Measurements from ENCODE around the gene HM13. TPM values are rescaled to one million over a fixed set of nuclear protein-coding genes. Genes with fewer than 3 reads are reported as not detected.

HM13 gene
- total and polyA plus RNA-seq, 2 donors (not counting 1 experiment from before 2014, with no cell fraction given) = 73.2 to 85.1 TPM

- no peaks in the 10 kb centered on the region for H3K9me3 ChIP-seq (ENCODE audit: control extremely low read depth in 1 of 3, control insufficient read depth in 2 of 3, insufficient read depth in 1 of 3, low read length in 2 of 3)
- no peaks in the 10 kb centered on the region for H3K9me3 Mint-ChIP-seq (ENCODE audit: insufficient read depth)
- peaks cover 10% of the 10 kb centered on the region for H3K4me1 Mint-ChIP-seq
- H3K27me3 Mint-ChIP-seq = no peaks in the 10 kb centered on the region
- no peaks in the 10 kb centered on the region for H3K27me3 ChIP-seq (replicated peaks in 1 of 4; ENCODE audit: control extremely low read depth in 1 of 4, control insufficient read depth in 3 of 4, insufficient read depth in 4 of 4, low read length in 3 of 4)
- no peak for DNase-seq
- peaks cover 0 to 6% of the 10 kb centered on the region in 2 experiments for H3K36me3 ChIP-seq (replicated peaks in 1 of 2; ENCODE audit: control extremely low read depth in 1 of 2, control insufficient read depth in 1 of 2, extremely low read depth in 1 of 2, insufficient read depth in 2 of 2, low read length in 1 of 2)
- peak overlapping the region; percentile 99 for H2AFZ ChIP-seq (ENCODE audit: insufficient read depth, low read depth, low read length, poor library complexity, severe bottlenecking)
- H3K4me3 ChIP-seq (ENCODE audit: control extremely low read depth in 1 of 5, extremely low read depth in 1 of 5, insufficient read depth in 1 of 5, low read depth in 2 of 5, low read length in 4 of 5) = peak overlapping the region; percentile 74 to 91 (median 89)
- H3K4me2 ChIP-seq (replicated peaks; ENCODE audit: low read depth, low read length, poor library complexity, severe bottlenecking) = peak overlapping the region; percentile 88
- H3K79me2 ChIP-seq (ENCODE audit: control insufficient read depth, insufficient read depth, low read length) = peaks cover 57% of the 10 kb centered on the region
- peaks cover 27 to 31% of the 10 kb centered on the region in 2 donors for H3K4me1 ChIP-seq (ENCODE audit: control insufficient read depth in 2 of 2, insufficient read depth in 2 of 2, low read length in 2 of 2)
- no peak for ATAC-seq (ENCODE audit: low read depth)
- H3K9ac ChIP-seq (ENCODE audit: low read length) = peak overlapping the region; percentile 92
- no peak overlapping the region for H3K27ac Mint-ChIP-seq
- ChIA-PET CTCF (interaction anchor here (1.1 kb wide), 1 partner anchor 46 kb away, joined by 3 read pairs; no protein-coding TSS in a partner anchor), POLR2A (no interaction called here)
- WGBS (ENCODE audit: insufficient coverage) = 20% methylated on average over 4 of the region's 4 CpGs
- H3K27ac ChIP-seq (ENCODE audit: low read length in 2 of 2) = peak overlapping the region in 1 of 2 donors; percentile 76
- intact Hi-C loops (cut with micrococcal nuclease) = loop anchor here (2.0 kb wide), 1 partner anchor 90 kb away; the partner anchor contains the start of gene ID1
- no peak overlapping the region for H3K4me3 Mint-ChIP-seq
- TF ChIP-seq CTCF (IDR thresholded peaks at IDR 0.05) (no peak), EZH2 (IDR thresholded peaks at IDR 0.05; ENCODE audit: borderline replicate concordance, insufficient read depth, low read depth, low read length, poor library complexity, severe bottlenecking) (no peak)
- H4K20me1 ChIP-seq (ENCODE audit: control insufficient read depth, insufficient read depth, low read length, poor library complexity, severe bottlenecking) = peaks cover 52% of the 10 kb centered on the region
Measured at GRCh38 chr20:31515072-31515774, 981 bp downstream of the HM13 start.

- CTCF ChIA-PET = interaction anchor here (1.1 kb wide), 1 partner anchor 45 kb away, joined by 3 read pairs; no protein-coding TSS in a partner anchor
- DNase-seq = no peak
- Histone ChIP-seq H3K27ac (ENCODE audit: low read length in 2 of 2) (no peak overlapping the region), H3K9ac (ENCODE audit: low read length) (peak overlapping the region; percentile 92), H4K20me1 (ENCODE audit: control insufficient read depth, insufficient read depth, low read length, poor library complexity, severe bottlenecking) (peaks cover 57% of the 10 kb centered on the region), H3K4me3 (ENCODE audit: control extremely low read depth in 1 of 5, extremely low read depth in 1 of 5, insufficient read depth in 1 of 5, low read depth in 2 of 5, low read length in 4 of 5) (peak overlapping the region in 2 of 5 experiments; percentile 89 to 91), H3K27me3 (replicated peaks in 1 of 4; ENCODE audit: control extremely low read depth in 1 of 4, control insufficient read depth in 3 of 4, insufficient read depth in 4 of 4, low read length in 3 of 4) (no peaks in the 10 kb centered on the region), H3K9me3 (ENCODE audit: control extremely low read depth in 1 of 3, control insufficient read depth in 2 of 3, insufficient read depth in 1 of 3, low read length in 2 of 3) (no peaks in the 10 kb centered on the region), H2AFZ (ENCODE audit: insufficient read depth, low read depth, low read length, poor library complexity, severe bottlenecking) (no peak overlapping the region), H3K79me2 (ENCODE audit: control insufficient read depth, insufficient read depth, low read length) (peaks cover 62% of the 10 kb centered on the region), H3K4me1 (ENCODE audit: control insufficient read depth in 2 of 2, insufficient read depth in 2 of 2, low read length in 2 of 2) (peaks cover 27 to 31% of the 10 kb centered on the region in 2 donors), H3K36me3 (replicated peaks in 1 of 2; ENCODE audit: control extremely low read depth in 1 of 2, control insufficient read depth in 1 of 2, extremely low read depth in 1 of 2, insufficient read depth in 2 of 2, low read length in 1 of 2) (peaks cover 0 to 9% of the 10 kb centered on the region in 2 experiments), H3K4me2 (replicated peaks; ENCODE audit: low read depth, low read length, poor library complexity, severe bottlenecking) (peak overlapping the region; percentile 88)
- H3K4me3 Mint-ChIP-seq = no peak overlapping the region
- intact Hi-C loops (cut with micrococcal nuclease) = loop anchor here (2.0 kb wide), 1 partner anchor 89 kb away; the partner anchor contains the start of gene ID1
- ATAC-seq (ENCODE audit: low read depth) = no peak
- H3K9me3 Mint-ChIP-seq (ENCODE audit: insufficient read depth) = no peaks in the 10 kb centered on the region
- no peaks in the 10 kb centered on the region for H3K27me3 Mint-ChIP-seq
- 70% methylated on average over 3 of the region's 3 CpGs for WGBS (ENCODE audit: insufficient coverage)
- no peak for TF ChIP-seq CTCF (IDR thresholded peaks at IDR 0.05)
- TF ChIP-seq EZH2 (IDR thresholded peaks at IDR 0.05; ENCODE audit: borderline replicate concordance, insufficient read depth, low read depth, low read length, poor library complexity, severe bottlenecking) = no peak
- H3K27ac Mint-ChIP-seq = no peak overlapping the region
- POLR2A ChIA-PET = no interaction called here
- H3K4me1 Mint-ChIP-seq = peaks cover 12% of the 10 kb centered on the region
Measured at GRCh38 chr20:31515775-31516107, 1.5 kb downstream of the HM13 start.
